Stomach smooth muscle (tissue), 2 donors: ENCODE results near the gene FLVCR2.
A peak's percentile ranks its signal among the peaks of the same experiment; 100 is the strongest.

Experiments used
- H3K27ac ChIP-seq: one replicate; pipeline ENCODE4 v1.7.0; 2013; ENCODE audit warnings: mild to moderate bottlenecking, low read length, inconsistent platforms
- H3K27me3 ChIP-seq, 2 donors: one replicate each; pipeline ENCODE4 v1.7.0; 2013; ENCODE audit warnings: low read length in 2 of 2; ENCODE audit not compliant: insufficient read depth in 2 of 2, control insufficient read depth in 1 of 2
- H3K36me3 ChIP-seq, 2 donors: one replicate each; pipeline ENCODE4 v1.7.0; 2013; ENCODE audit warnings: low read length in 2 of 2; ENCODE audit not compliant: control insufficient read depth in 2 of 2, insufficient read depth in 2 of 2
- H3K4me1 ChIP-seq: one replicate; pipeline ENCODE4 v1.7.0; 2013; ENCODE audit warnings: low read length; ENCODE audit not compliant: control insufficient read depth, insufficient read depth
- H3K4me3 ChIP-seq, 2 donors: one replicate each; pipeline ENCODE4 v1.7.0; 2013; ENCODE audit warnings: low read length in 2 of 2
- H3K9ac ChIP-seq, 2 donors: one replicate each; pipeline ENCODE4 v1.7.0; 2013; ENCODE audit warnings: low read length in 2 of 2, mild to moderate bottlenecking in 1 of 2
- H3K9me3 ChIP-seq, 2 donors: one replicate each; pipeline ENCODE4 v1.7.0; 2013; ENCODE audit warnings: low read length in 2 of 2; ENCODE audit not compliant: control insufficient read depth in 2 of 2
- donor health status: healthy.
- donor health status: Pancreatic carcinoma.

Gene FLVCR2

DNA sequence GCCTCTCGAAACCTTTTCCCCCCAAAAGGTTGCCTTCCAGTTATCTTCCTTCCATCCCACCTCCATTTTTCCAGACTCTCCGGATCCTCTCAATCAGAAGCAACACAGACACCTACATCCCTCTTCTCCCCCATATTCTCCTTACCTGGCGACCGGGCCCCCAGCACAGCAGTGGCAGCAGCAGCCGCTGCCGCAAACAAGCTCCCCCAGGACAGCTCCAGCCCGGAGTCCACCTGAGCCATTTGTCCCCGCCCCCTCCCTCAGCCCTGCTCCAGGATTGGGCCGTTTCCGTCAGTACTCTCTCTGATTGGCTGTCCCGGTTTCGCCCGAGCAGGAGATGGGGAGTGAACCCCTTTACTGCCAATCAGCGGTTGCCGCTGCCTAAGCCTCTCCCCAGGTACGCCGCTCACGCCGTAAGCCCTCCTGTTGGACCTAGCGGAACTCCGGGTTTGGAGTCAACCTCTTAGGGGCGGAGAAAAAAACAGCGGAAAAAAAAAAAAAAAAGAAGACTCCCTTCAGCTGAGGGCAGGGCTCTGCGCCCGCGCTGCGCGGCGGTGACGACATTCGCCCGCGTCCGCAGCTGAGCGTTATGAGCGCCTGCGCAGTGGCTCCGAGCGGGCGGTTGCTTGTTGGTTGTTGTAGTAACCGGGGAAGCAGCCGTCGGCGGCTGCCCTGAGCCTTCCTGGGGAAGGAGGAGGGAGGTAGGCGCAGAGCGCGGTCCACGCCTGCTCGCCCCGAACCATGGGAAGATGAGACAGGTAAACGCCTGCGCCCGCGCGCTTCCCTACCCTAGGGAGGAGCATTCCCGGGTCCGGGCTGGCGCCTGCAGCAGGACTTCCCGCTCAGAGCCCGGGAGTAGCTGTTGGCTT, 82.4 kb downstream of the FLVCR2 start, which contains the start of the genes ERG28 and TTLL5:
Gene ERG28, minus strand, starts transcription at position 247 of the 869 bp plus-strand sequence. CDS start 3,374 bp downstream, outside the sequence.
Gene TTLL5, plus strand, starts transcription at position 617 of the 869 bp plus-strand sequence. CDS start 1,904 bp downstream, outside the sequence.
- Histone ChIP-seq H3K9me3 (no peaks in the 10 kb centered on the region), H3K36me3 (peaks cover 0 to 8% of the 10 kb centered on the region in 2 donors), H3K4me3 (peak within 1 kb of the TSS; percentile 94 to 99), H3K9ac (peak within 1 kb of the TSS; percentile 80 to 87), H3K27me3 (no peaks in the 10 kb centered on the region), H3K4me1 (peaks cover 7% of the 10 kb centered on the region), H3K27ac (peak within 1 kb of the TSS; percentile 78)

DNA sequence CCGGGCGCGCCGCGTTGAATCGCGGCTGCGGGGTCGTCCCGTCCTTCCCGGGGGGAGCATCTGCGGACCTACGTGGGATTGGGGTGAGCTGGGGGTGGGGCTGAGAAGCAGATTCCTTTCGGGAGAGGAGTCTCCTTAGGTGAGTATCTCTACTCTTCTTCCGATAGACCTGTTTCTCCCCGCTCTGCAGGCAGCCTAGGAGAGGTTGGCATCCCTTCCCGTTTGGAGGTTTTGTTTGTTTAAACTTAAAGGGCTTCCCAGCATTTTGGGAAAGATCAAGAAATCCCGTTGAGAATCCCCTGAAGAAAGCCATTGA, 83.0 kb downstream of the FLVCR2 start:
- H3K4me3 ChIP-seq, result peak overlapping the region; percentile 94 to 99
- H3K36me3 ChIP-seq, result peaks cover 0 to 8% of the 10 kb centered on the region in 2 donors
- H3K4me1 ChIP-seq, result peaks cover 7% of the 10 kb centered on the region
- H3K9ac ChIP-seq, result peak overlapping the region; percentile 80 to 87
- no peaks in the 10 kb centered on the region for H3K27me3 ChIP-seq
- no peaks in the 10 kb centered on the region for H3K9me3 ChIP-seq
- H3K27ac ChIP-seq, result peak overlapping the region; percentile 78

DNA sequence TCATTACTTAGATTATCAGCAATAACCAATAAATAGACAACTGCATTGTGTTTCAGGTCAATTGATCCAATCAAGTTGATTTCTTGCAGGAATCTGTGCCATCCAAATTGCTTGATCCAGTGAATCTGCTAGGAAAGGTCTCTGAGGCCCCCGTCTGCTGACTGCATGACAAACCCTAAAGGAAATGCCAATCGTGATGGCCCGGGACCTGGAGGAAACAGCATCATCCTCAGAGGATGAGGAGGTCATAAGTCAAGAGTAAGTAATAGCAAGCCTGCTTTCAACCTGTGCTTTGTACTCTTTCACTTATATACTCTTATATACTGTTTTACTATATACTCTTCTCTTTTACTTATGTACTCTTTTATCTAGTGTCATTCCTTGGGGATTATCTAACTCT, 84.5 kb downstream of the FLVCR2 start:
- no peaks in the 10 kb centered on the region for H3K27me3 ChIP-seq
- H3K4me1 ChIP-seq, result peaks cover 7% of the 10 kb centered on the region
- H3K9me3 ChIP-seq, result no peaks in the 10 kb centered on the region
- no peak overlapping the region for H3K4me3 ChIP-seq
- peaks cover 0 to 2% of the 10 kb centered on the region in 2 donors for H3K36me3 ChIP-seq
- H3K27ac ChIP-seq, result no peak overlapping the region
- H3K9ac ChIP-seq, result no peak overlapping the region

DNA sequence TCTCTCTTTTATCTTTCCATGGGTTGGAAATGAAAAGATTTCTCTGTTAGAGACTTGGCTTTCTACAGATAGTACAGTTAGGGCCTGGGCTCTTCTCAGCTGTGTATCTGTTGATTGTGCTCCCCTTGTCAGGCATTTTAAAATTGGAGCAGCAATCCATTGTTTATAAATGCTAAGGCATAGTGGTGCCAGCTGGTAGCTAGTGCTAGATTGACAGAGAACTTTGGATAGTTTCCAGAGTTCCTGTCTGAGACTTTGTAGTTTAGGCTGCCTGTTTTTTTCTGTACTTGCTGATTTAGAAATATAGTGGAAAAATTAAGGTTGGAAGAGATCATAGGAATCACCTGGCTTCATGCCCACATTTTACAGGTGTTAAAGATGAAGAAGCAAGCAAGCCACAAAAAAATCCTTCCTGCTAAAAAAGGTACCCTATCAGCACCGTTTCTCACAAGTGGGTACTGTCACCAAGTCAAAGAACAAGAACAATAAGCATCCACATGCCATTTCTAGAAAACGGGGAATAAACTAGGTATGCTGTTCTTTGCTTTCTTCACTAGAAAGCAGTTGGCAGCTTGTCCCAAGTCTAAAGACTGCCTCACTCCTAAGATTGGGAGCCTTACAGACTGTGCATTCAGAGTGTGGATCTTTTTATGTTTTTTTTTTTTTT, 88.8 kb downstream of the FLVCR2 start:
- H3K4me1 ChIP-seq, result no peaks in the 10 kb centered on the region
- no peaks in the 10 kb centered on the region for H3K9me3 ChIP-seq
- no peaks in the 10 kb centered on the region for H3K27me3 ChIP-seq
- H3K27ac ChIP-seq, result no peak overlapping the region
- no peak overlapping the region for H3K9ac ChIP-seq
- H3K36me3 ChIP-seq, result peaks cover 3 to 4% of the 10 kb centered on the region in 2 donors
- no peak overlapping the region for H3K4me3 ChIP-seq

DNA sequence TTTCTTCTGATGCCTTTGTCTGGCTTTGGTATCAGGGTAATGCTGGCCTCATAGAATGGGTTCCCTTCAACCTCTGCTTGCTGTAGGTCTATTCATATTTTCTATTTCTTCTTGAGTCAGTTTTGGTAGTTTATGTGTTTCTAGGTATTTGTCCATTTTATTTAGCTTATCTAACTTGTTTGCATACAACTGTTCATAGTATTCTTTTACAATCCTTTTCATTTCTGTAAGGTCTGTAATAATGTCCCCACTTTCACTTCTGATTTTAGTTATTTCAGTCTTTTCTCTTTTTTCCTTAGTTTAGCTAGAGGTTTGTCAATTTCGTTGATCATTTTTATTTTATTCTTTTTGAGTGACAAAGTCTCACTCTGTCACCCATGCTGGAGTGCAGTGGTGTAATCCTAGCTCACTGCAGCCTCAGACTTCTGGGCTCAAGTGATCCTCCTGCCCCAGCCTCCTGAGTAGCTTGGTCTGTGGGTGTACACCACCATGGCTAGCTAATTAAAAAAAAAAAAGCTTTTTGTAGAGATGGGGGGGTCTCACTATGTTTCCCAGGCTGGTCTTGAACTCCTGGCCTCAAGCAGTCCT, 94.3 kb downstream of the FLVCR2 start:
- no peak overlapping the region for H3K4me3 ChIP-seq

DNA sequence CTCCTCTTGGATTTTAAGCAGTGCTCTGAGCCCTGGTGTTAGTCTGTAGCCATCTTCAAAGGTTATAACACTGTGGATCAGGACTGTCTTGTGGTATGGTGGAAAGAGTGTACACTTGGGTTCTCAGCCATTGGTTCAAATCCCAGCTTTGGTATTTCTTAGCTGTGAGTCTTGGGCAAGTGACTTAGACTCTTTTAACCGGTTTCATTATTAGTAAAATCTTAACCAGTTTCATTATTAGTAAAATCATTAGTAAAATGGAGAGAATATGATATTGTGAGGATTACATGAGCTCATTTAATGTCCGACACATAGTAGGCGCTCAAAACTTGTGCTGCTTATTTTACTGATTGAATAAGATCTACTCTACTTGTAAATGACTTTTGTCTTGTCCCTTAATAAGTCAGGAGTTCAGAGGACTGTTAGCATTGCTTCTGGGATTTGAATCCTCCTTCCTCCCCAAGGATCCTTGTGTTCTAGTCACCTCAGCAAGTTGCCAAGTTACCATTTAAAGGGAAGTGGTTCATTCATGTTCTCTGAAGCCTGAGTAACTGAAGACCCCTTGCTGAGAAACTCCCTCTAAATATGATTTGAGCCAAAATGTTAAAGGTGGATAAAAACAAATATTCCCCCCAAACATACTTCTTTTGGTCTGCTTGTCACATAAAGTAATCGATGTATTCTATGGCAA, 95.1 kb downstream of the FLVCR2 start:
- no peak overlapping the region for H3K9ac ChIP-seq
- H3K27ac ChIP-seq, result no peak overlapping the region
- no peaks in the 10 kb centered on the region for H3K9me3 ChIP-seq
- H3K4me1 ChIP-seq, result no peaks in the 10 kb centered on the region
- peaks cover 3 to 4% of the 10 kb centered on the region in 2 donors for H3K36me3 ChIP-seq
- no peaks in the 10 kb centered on the region for H3K27me3 ChIP-seq
- no peak overlapping the region for H3K4me3 ChIP-seq

More for the DNA sequence above, 94.3 kb downstream of the FLVCR2 start:
- Histone ChIP-seq H3K27me3 (no peaks in the 10 kb centered on the region), H3K36me3 (peaks cover 3 to 4% of the 10 kb centered on the region in 2 donors), H3K4me1 (no peaks in the 10 kb centered on the region), H3K9ac (no peak overlapping the region), H3K27ac (no peak overlapping the region), H3K9me3 (no peaks in the 10 kb centered on the region)

DNA sequence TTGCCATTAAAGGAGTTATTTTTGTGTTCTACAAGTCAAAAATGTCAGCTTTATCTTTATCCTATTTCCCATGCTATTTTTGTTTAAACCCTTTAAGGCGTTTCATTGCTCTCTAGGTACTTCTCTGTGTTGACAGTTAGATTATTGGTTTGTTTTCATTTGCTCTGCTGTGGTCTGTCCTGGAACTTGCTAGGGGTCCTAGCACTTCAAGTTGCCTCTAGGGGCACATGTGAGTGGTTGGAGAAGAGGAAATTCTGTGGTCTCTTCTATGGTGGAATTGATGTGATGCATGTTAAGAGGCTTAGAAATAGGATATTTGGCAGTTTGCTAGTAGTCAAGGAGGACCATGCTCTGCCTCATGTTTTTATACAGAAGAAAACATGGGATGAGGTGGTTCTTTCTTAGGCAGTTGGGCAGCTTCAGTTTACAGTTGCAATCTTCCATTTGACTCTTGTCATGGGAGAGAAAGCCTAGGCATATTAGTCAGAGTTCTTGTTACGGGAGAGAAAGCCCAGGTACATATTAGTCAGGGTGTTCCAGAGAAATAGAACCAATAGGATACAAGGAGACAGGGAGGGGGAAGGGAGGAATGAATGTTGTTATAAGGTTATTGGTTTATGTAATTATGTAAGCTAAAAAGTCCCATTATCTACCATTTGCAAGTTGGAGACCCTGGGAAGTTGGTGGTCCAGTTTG, 97.0 kb downstream of the FLVCR2 start:
- Histone ChIP-seq H3K36me3 (peaks cover 0 to 4% of the 10 kb centered on the region in 2 donors), H3K27me3 (no peaks in the 10 kb centered on the region), H3K9me3 (no peaks in the 10 kb centered on the region), H3K27ac (no peak overlapping the region), H3K4me3 (no peak overlapping the region), H3K4me1 (no peaks in the 10 kb centered on the region), H3K9ac (no peak overlapping the region)

DNA sequence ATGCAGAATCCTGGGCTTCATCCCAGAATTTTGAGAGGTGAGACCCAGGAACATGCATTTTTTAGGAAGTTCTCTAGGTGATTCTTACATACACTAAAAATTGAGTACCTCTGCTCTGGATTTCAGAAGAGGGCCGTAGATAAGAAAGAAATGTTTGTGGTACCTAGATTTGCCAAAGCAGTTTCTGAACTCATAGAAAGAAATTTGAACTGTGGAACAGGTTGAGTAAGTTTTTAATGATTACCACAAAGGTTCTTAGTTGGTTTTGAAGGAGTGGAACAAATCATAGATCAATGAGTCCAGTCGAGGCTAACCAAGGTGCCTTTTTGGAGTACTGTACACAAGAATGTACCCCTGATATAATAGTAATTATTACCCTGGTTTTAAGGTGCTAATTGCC, 107.5 kb downstream of the FLVCR2 start:
- H3K4me3 ChIP-seq, result no peak overlapping the region
- H3K27me3 ChIP-seq, result no peaks in the 10 kb centered on the region
- peaks cover 17 to 19% of the 10 kb centered on the region in 2 donors for H3K36me3 ChIP-seq
- no peaks in the 10 kb centered on the region for H3K4me1 ChIP-seq
- no peaks in the 10 kb centered on the region for H3K9me3 ChIP-seq
- H3K27ac ChIP-seq, result no peak overlapping the region
- H3K9ac ChIP-seq, result no peak overlapping the region

DNA sequence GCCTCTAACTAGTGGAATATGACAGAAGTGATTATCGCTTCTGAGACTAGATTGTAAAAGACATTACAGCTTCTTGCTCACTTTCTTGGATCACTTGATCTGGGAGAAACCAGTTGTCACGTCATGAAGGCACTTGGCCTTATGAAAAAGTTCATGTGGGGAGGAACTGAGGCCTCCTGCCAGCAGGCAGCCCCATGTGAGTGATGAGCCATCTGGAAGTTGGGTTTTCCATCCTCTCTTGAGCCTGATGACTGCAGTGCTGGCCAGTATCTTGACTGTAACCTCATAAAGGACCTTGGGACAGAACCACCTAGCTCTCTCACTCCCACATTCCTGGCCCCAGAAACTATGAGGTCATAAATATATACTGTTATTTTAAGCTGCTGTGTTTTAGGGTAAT, 110.6 kb downstream of the FLVCR2 start:
- Histone ChIP-seq H3K27me3 (no peaks in the 10 kb centered on the region), H3K9me3 (no peaks in the 10 kb centered on the region), H3K4me3 (no peak overlapping the region), H3K4me1 (no peaks in the 10 kb centered on the region), H3K27ac (no peak overlapping the region), H3K36me3 (peaks cover 16% of the 10 kb centered on the region in 2 donors), H3K9ac (no peak overlapping the region)

DNA sequence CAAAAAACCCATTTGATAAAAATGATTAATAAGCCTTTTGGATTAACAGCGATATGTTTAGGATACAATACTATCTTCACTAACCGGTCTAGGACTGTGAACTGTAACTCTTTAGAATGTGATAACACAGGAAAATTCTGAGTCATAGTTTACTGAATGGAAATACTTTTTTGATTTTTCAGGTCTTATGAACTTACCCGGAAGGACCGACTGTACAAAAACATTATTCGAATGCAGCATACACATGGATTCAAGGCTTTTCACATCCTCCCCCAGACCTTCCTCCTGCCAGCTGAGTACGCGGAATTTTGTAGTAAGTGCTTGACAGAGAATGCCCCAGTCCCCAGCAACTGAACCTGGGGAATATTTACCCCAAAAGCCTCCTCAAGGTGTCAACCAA, 111.6 kb downstream of the FLVCR2 start:
- no peak overlapping the region for H3K9ac ChIP-seq
- no peaks in the 10 kb centered on the region for H3K4me1 ChIP-seq
- H3K9me3 ChIP-seq, result no peaks in the 10 kb centered on the region
- H3K36me3 ChIP-seq, result peaks cover 14 to 15% of the 10 kb centered on the region in 2 donors
- no peak overlapping the region for H3K4me3 ChIP-seq
- H3K27me3 ChIP-seq, result no peaks in the 10 kb centered on the region
- H3K27ac ChIP-seq, result no peak overlapping the region
